IPS-18c (cell line): ENCODE data around the gene MAP7D2.

Experiments
- H3K4me3 ChIP-seq: 2 replicates; pipeline ENCODE4 v1.7.0; 2013; ENCODE audit warnings: low read depth, mild to moderate bottlenecking, low read length, moderate library complexity; ENCODE audit not compliant: insufficient read depth
- H3K9me3 ChIP-seq: one replicate; pipeline ENCODE4 v1.6.1; 2013; ENCODE audit warnings: mild to moderate bottlenecking, low read length, moderate library complexity; ENCODE audit not compliant: control insufficient read depth, insufficient read depth

Gene MAP7D2

DNA sequence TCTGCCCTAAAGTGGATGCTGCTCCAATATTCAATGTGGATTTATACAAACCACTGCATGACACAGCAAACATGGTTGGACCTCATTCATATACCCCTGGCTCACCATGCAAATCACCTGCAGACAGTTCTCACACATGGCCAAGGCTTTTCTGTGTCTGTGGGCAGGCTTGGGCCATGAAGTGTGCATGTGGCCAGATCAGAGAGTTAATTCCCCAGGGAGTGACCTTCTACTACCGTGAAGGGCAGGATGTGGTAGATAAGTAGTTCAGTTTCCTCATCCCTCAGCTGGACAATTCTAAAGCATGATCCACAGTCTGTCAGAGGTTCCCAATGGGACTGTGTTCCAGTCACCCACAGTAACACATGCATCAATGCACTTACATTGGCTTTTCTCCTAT, 101.3 kb downstream of the MAP7D2 start:
- peaks cover 10% of the 10 kb centered on the region for H3K9me3 ChIP-seq

GRCh38 chrX:20011608-20012007, 105.1 kb downstream of the MAP7D2 start:
- peaks cover 6% of the 10 kb centered on the region for H3K9me3 ChIP-seq
- H3K4me3 ChIP-seq, result no peak overlapping the region

More for the DNA sequence above, 101.3 kb downstream of the MAP7D2 start:
- no peak overlapping the region for H3K4me3 ChIP-seq

GRCh38 chrX:20007962-20008622, 108.6 kb downstream of the MAP7D2 start:
- Histone ChIP-seq H3K4me3 (no peak overlapping the region), H3K9me3 (peaks cover 5% of the 10 kb centered on the region)

- H3K4me3 ChIP-seq, result no peak overlapping the region
- H3K9me3 ChIP-seq, result peaks cover 8% of the 10 kb centered on the region
Observed at GRCh38 chrX:20005883-20006282, 110.8 kb downstream of the MAP7D2 start.

GRCh38 chrX:20001588-20001987, 115.1 kb downstream of the MAP7D2 start:
- no peak overlapping the region for H3K4me3 ChIP-seq
- H3K9me3 ChIP-seq, result peaks cover 9% of the 10 kb centered on the region

DNA sequence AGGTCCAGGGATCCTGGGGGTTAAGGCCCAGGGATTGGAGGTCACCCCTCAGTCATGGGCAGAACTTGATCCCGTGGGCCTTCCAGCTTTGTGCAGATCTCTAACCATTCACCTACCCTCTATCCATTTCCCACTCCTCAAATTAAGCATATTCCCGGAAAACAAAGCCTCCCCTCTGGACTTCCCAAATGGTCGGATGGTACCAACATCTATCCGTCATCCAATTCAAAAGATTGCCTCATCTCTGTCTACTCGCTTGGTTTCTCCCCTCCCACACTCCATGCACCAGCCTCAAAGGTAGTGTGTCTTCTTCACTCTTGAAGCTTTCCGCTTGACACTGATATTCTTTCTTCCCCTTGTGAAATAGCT, 125.4 kb downstream of the MAP7D2 start:
- H3K9me3 ChIP-seq, result peaks cover 10% of the 10 kb centered on the region
- no peak overlapping the region for H3K4me3 ChIP-seq

DNA sequence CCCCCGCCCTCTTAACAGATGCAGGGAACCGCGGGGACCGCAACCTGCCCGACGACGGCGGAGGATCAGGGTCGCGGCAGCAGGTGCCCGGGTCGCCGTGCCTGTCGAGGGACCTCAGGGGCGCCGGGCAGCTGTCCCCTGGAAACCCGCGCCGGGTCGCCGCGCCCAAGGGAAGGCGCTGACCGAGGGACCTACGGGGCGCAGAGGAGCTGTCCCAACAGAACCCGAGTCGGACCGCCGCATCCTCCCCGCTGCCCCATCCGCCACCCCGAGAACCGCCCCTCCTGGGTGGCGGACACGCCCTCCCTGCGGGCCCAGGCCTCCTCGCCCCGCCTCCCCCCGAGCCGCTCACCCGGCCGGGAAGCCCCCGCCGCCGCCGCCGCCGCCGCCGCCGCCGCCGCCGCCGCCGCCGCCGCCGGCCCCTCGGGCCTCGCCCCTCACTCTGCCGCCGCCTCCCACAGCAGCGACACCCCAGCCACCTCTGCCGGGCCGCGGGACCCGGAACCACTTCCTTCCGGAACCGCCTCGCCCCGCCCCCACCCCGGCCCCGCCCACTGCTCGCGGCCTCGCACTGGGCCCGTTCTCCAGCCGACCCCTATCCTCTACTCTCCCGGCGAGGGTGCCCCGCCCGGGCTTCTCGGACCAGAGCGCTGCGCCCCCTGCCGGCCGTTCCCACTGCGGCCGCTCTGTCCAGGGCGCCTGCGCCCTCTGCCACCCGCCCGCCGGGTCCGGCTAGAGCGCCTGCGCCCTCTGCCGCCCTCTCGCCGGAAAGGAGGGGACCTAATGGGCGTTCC, 126.0 kb downstream of the MAP7D2 start, which contains the start of gene BCLAF3:
Gene BCLAF3 (minus strand): TSS at position 506 of the 794 bp plus-strand sequence. CDS start 20,797 bp downstream, outside the sequence.
- H3K4me3 ChIP-seq, result peak within 1 kb of the TSS; percentile 65

DNA sequence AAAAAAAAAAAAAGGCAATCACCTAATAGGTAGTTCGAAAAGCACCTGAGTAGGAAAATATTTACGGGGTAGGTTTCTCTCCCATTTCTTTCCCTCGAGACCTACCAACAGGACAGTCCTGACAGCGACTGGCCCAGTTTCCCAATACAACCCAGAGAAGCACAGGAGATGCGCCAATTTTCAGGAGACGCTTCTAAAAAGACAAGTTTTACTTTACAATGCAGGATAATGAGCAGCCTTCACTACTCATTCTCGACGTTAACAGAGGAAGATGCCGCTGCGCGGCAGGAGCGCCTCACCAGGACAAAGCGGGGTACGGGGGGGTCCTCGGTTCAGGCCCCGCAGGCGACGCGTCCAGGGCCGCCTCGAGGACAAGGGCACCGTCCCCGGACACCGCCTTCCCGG, 126.6 kb downstream of the MAP7D2 start:
- peak overlapping the region; percentile 65 for H3K4me3 ChIP-seq
- H3K9me3 ChIP-seq, result peaks cover 7% of the 10 kb centered on the region

More for the DNA sequence above, 126.0 kb downstream of the MAP7D2 start, which contains the start of gene BCLAF3:
- H3K9me3 ChIP-seq, result peaks cover 7% of the 10 kb centered on the region

GRCh38 chrX:19987856-19988255, 128.9 kb downstream of the MAP7D2 start:
- Histone ChIP-seq H3K4me3 (no peak overlapping the region), H3K9me3 (peaks cover 7% of the 10 kb centered on the region)

DNA sequence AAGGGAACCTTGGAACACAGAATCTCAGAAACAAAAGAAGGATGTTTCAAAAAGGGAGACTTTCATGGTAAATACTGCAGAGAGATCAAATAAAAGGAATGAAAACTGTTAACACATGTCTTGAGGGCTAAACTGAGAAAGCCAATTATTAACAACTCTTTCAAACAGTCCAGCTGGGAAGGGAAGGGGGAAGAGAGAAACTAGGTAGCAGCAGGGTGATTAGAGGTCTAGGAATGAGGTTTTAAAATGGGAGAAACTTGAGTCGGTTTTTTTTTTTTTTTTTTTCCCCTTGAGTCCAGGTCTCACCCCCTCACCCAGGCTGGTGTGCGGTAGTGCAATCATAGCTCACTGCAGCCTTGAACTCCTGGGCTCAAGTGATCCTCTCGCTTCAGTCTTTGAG, 130.2 kb downstream of the MAP7D2 start:
- Histone ChIP-seq H3K9me3 (peaks cover 5% of the 10 kb centered on the region), H3K4me3 (no peak overlapping the region)

- Histone ChIP-seq H3K9me3 (no peaks in the 10 kb centered on the region), H3K4me3 (no peak overlapping the region)
Observed at GRCh38 chrX:19981947-19982346, 134.8 kb downstream of the MAP7D2 start.

- Histone ChIP-seq H3K4me3 (no peak overlapping the region), H3K9me3 (peaks cover 6% of the 10 kb centered on the region)
Observed at GRCh38 chrX:19975845-19976244, 140.9 kb downstream of the MAP7D2 start.

- Histone ChIP-seq H3K4me3 (no peak overlapping the region), H3K9me3 (peaks cover 9% of the 10 kb centered on the region)
Observed at GRCh38 chrX:19972984-19973383, 143.7 kb downstream of the MAP7D2 start.

DNA sequence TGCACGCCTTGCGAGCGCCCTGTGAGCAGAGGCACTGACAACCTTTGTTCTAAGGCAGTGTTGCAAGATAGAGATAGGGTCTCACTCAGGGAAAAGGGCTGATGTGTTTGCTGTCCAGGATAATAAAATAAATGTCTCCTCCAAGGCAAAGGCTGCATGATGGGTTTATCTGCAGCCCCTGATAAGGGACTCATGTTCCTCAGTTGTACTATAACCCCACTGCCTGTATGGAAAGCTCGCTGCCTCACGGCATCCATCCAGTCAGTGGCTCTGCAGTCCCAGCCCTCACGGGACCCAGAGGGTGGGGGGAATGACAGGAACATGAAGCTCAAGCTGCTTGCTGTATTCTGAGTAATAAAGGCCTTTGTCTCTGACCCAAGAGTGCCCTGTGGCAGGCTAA, 148.4 kb downstream of the MAP7D2 start:
- Histone ChIP-seq H3K4me3 (no peak overlapping the region), H3K9me3 (peaks cover 3% of the 10 kb centered on the region)

DNA sequence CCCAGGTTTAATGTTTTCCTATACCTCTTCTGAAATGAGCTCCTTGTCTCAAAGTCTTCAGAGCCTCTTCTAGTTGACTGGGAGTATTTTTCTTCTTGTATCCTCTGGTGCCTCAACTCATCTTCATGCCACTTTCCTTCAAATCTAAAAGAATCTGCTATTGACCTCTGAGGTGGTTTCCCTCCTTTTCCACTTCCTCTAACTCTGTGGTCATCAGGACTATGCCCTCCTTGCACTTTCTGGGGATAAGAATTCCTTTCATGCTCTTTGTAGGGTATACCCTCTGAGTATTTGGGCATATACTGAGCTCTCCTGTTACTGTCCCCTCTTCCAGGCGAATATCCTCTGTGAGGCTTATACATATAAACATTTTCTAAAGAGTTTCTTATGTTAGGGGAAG, 150.7 kb downstream of the MAP7D2 start:
- H3K4me3 ChIP-seq, result no peak overlapping the region
- H3K9me3 ChIP-seq, result peaks cover 3% of the 10 kb centered on the region

GRCh38 chrX:19964017-19964710, 152.5 kb downstream of the MAP7D2 start:
- H3K4me3 ChIP-seq, result no peak overlapping the region
- no peaks in the 10 kb centered on the region for H3K9me3 ChIP-seq

GRCh38 chrX:19960913-19961312, 155.8 kb downstream of the MAP7D2 start:
- no peaks in the 10 kb centered on the region for H3K9me3 ChIP-seq
- no peak overlapping the region for H3K4me3 ChIP-seq
